ENCODE measurements around the gene ATXN7. TPM values are rescaled to one million over a fixed set of nuclear protein-coding genes. Genes with fewer than 3 reads are reported as not detected.

ATXN7 gene
- total RNA-seq, 1 experiment from 2014 or later = 27.5 TPM

GRCh38 chr3:63874769-63875168 lies 11.1 kb downstream of the ATXN7 start:
- Histone ChIP-seq H3K9ac (ENCODE audit: low read length) (no peak overlapping the region), H3K79me2 (ENCODE audit: insufficient read depth, low read length) (peaks cover 65% of the 10 kb centered on the region), H3K27ac (ENCODE audit: low read depth, low read length) (no peak overlapping the region), H3K4me2 (ENCODE audit: low read length) (no peak overlapping the region), H4K20me1 (ENCODE audit: insufficient read depth) (peaks cover 5% of the 10 kb centered on the region; the same call in 1 of the 2 replicates), H3K9me2 (ENCODE audit: insufficient read depth) (no peaks in the 10 kb centered on the region), H3K36me3 (ENCODE audit: control insufficient read depth in 1 of 2, insufficient read depth in 2 of 2, low read length in 2 of 2) (no peaks in the 10 kb centered on the region), H2AFZ (ENCODE audit: low read depth, low read length, poor library complexity, severe bottlenecking) (no peak overlapping the region), H3K9me3 (ENCODE audit: control insufficient read depth in 1 of 2, insufficient read depth in 1 of 2, low read depth in 1 of 2, low read length in 2 of 2) (no peaks in the 10 kb centered on the region), H3K4me3 (replicated peaks in 1 of 2; ENCODE audit: low read depth in 1 of 2, low read length in 2 of 2) (no peak overlapping the region), H3K4me1 (ENCODE audit: control insufficient read depth in 1 of 2, insufficient read depth in 2 of 2, low read length in 2 of 2) (peaks cover 13 to 15% of the 10 kb centered on the region in 2 experiments), H3K27me3 (ENCODE audit: insufficient read depth, low read length) (no peaks in the 10 kb centered on the region)
- TF ChIP-seq RAD21 (IDR thresholded peaks at IDR 0.05; ENCODE audit: low read depth) (no peak), SRF (IDR thresholded peaks at IDR 0.05; ENCODE audit: low read depth) (no peak), REST (IDR thresholded peaks at IDR 0.05; ENCODE audit: low read depth) (no peak), POLR2AphosphoS5 (IDR thresholded peaks at IDR 0.05; ENCODE audit: low read depth, low read length) (no peak), YY1 (IDR thresholded peaks at IDR 0.05; ENCODE audit: extremely low read depth, insufficient replicate concordance, low read depth, low read length) (no peak)
- DNase-seq (ENCODE audit: low read depth, low spot score) (no peak), ATAC-seq (no peak)
- BruUV-seq (replicated peaks) = no TSS peak
- intact Hi-C loops (cut with micrococcal nuclease) = loop anchor here (5.0 kb wide), 1 partner anchor 33 kb away; no protein-coding TSS in a partner anchor
- ChIA-PET RAD21 (ENCODE audit: low non-redundant PET in 1 of 2, low total read pairs in 2 of 2, uncharacterized antibody in 2 of 2, unreplicated experiment in 2 of 2) (no interaction called here), CTCF (no interaction called here), POLR2A (no interaction called here)

GRCh38 chr3:63875510-63875909 lies 11.8 kb downstream of the ATXN7 start:
- POLR2A ChIA-PET = no interaction called here
- TF ChIP-seq TCF7L2 (IDR thresholded peaks at IDR 0.05; ENCODE audit: borderline replicate concordance, extremely low read depth, insufficient read depth, insufficient read length) = no peak
- TF ChIP-seq MAX (IDR thresholded peaks at IDR 0.05) = no peak
- no peak for TF ChIP-seq SP1 (IDR thresholded peaks at IDR 0.05; ENCODE audit: low read depth)
- no peak for TF ChIP-seq EZH2 (IDR thresholded peaks at IDR 0.05)
- TF ChIP-seq ATF3 (IDR thresholded peaks at IDR 0.05) = no peak
- TF ChIP-seq ZBTB33 (IDR thresholded peaks at IDR 0.05; ENCODE audit: extremely low read depth, insufficient replicate concordance, low read length) = no peak
- no peak for TF ChIP-seq ZNF274 (IDR thresholded peaks at IDR 0.05; ENCODE audit: low read depth, low read length)
- no peak for TF ChIP-seq JUND (IDR thresholded peaks at IDR 0.05)
- TF ChIP-seq FOSL1 (IDR thresholded peaks at IDR 0.05; ENCODE audit: low read depth) = no peak

More at GRCh38 chr3:63875510-63875909, 11.8 kb downstream of the ATXN7 start:
- Histone ChIP-seq H3K27me3 (ENCODE audit: insufficient read depth, low read length) (no peaks in the 10 kb centered on the region), H4K20me1 (ENCODE audit: insufficient read depth) (peaks cover 5% of the 10 kb centered on the region; the same call in 1 of the 2 replicates), H2AFZ (ENCODE audit: low read depth, low read length, poor library complexity, severe bottlenecking) (no peak overlapping the region), H3K9me2 (ENCODE audit: insufficient read depth) (no peaks in the 10 kb centered on the region), H3K36me3 (ENCODE audit: control insufficient read depth in 1 of 2, insufficient read depth in 2 of 2, low read length in 2 of 2) (no peaks in the 10 kb centered on the region), H3K9ac (ENCODE audit: low read length) (no peak overlapping the region), H3K79me2 (ENCODE audit: insufficient read depth, low read length) (peaks cover 72% of the 10 kb centered on the region), H3K9me3 (ENCODE audit: control insufficient read depth in 1 of 2, insufficient read depth in 1 of 2, low read depth in 1 of 2, low read length in 2 of 2) (no peaks in the 10 kb centered on the region), H3K4me1 (ENCODE audit: control insufficient read depth in 1 of 2, insufficient read depth in 2 of 2, low read length in 2 of 2) (peaks cover 13 to 15% of the 10 kb centered on the region in 2 experiments), H3K27ac (ENCODE audit: low read depth, low read length) (no peak overlapping the region), H3K4me2 (ENCODE audit: low read length) (no peak overlapping the region), H3K4me3 (replicated peaks in 1 of 2; ENCODE audit: low read depth in 1 of 2, low read length in 2 of 2) (no peak overlapping the region)
- DNase-seq (ENCODE audit: low read depth, low spot score) (no peak), ATAC-seq (no peak)
- ChIA-PET CTCF (no interaction called here), RAD21 (ENCODE audit: low non-redundant PET in 1 of 2, low total read pairs in 2 of 2, uncharacterized antibody in 2 of 2, unreplicated experiment in 2 of 2) (no interaction called here)
- no TSS peak for BruUV-seq (replicated peaks)
- intact Hi-C loops (cut with micrococcal nuclease) = no loop called here

Measured in HCT116 (cell line).